ENCODE data around the gene FLNC. TPM values are rescaled to one million over a fixed set of nuclear protein-coding genes. Genes with fewer than 3 reads are reported as not detected.

FLNC gene
- total RNA-seq, 1 donor from 2014 or later = 54.0 TPM

DNA sequence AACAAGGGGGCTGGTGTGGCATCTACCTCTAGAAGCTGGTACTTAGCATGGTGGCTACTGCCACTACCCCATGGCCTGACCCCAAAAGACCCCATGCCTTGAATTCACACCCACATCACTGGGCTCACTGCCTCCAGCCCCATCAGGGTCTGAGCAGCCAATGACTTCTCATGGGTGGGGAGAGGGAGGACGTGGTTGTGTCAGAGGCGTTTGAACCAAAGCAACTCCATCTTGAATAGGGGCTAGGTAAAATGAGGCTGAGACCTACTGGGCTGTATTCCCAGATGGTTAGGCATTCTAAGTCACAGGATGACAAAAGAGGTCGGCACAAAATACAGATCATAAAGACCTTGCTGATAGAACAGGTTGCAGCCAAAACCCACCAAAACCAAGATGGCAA is 65.1 kb downstream of the FLNC start:
- Mint-ChIP-seq H3K4me3 (no peak overlapping the region), H3K27ac (no peak overlapping the region), H3K4me1 (ENCODE audit: unreplicated experiment) (no peaks in the 10 kb centered on the region), H3K36me3 (no peaks in the 10 kb centered on the region), H3K27me3 (peaks cover 8% of the 10 kb centered on the region), H3K9me3 (peaks cover 5% of the 10 kb centered on the region)
- TF ChIP-seq, protein P1, sequence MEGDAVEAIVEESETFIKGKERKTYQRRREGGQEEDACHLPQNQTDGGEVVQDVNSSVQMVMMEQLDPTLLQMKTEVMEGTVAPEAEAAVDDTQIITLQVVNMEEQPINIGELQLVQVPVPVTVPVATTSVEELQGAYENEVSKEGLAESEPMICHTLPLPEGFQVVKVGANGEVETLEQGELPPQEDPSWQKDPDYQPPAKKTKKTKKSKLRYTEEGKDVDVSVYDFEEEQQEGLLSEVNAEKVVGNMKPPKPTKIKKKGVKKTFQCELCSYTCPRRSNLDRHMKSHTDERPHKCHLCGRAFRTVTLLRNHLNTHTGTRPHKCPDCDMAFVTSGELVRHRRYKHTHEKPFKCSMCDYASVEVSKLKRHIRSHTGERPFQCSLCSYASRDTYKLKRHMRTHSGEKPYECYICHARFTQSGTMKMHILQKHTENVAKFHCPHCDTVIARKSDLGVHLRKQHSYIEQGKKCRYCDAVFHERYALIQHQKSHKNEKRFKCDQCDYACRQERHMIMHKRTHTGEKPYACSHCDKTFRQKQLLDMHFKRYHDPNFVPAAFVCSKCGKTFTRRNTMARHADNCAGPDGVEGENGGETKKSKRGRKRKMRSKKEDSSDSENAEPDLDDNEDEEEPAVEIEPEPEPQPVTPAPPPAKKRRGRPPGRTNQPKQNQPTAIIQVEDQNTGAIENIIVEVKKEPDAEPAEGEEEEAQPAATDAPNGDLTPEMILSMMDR (conservative IDR thresholded peaks at IDR 0.05) = no peak
- DNase-seq (ENCODE audit: extremely low spot score, unreplicated experiment) = no peak

DNA sequence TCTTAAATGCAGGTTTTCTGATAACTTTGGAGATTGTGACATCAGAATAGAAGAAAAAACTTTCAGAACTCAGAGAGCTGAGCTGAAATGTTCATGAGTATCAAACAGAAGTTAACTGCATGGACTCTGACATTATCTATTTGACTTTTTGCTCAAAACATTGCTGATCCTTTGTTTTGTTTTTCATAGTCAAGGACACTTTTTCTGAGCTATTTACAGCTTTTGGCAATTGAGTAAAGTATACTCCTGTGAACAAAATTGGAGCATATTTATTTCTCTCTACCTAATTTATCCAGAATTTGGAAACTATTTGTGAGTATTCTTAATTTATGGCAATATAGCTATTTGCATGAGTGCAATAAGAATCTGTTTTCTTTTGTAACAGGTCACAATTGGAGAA is 69.2 kb downstream of the FLNC start:
- peaks cover 5% of the 10 kb centered on the region for H3K9me3 Mint-ChIP-seq
- H3K27me3 Mint-ChIP-seq = peaks cover 6% of the 10 kb centered on the region
- no peak overlapping the region for H3K4me3 Mint-ChIP-seq
- TF ChIP-seq, protein P1 (conservative IDR thresholded peaks at IDR 0.05) = no peak
- no peak for DNase-seq (ENCODE audit: extremely low spot score, unreplicated experiment)
- H3K36me3 Mint-ChIP-seq = no peaks in the 10 kb centered on the region
- peaks cover 5% of the 10 kb centered on the region for H3K4me1 Mint-ChIP-seq (ENCODE audit: unreplicated experiment)
- H3K27ac Mint-ChIP-seq = no peak overlapping the region

DNA sequence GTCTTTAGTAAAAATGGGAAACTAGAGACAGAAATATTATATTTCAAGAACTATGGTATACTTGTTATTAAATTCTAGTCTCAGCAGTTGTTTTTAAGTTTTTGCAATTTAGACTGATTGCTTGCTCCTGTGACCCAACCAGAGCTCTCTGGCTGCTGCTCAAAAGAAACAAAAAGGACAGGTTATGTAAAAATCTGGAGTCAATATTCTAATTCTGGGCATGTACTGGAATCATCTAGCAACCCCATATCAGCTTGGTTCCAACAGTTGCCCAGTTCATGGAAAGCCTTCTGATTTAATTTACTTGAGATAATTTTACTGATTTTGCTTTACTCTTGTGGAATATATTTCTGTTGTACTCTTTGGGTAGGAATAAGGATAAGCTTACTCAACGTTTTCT is 70.0 kb downstream of the FLNC start:
- TF ChIP-seq, protein P1 (conservative IDR thresholded peaks at IDR 0.05) = no peak
- no peaks in the 10 kb centered on the region for H3K36me3 Mint-ChIP-seq
- no peak overlapping the region for H3K4me3 Mint-ChIP-seq

DNA sequence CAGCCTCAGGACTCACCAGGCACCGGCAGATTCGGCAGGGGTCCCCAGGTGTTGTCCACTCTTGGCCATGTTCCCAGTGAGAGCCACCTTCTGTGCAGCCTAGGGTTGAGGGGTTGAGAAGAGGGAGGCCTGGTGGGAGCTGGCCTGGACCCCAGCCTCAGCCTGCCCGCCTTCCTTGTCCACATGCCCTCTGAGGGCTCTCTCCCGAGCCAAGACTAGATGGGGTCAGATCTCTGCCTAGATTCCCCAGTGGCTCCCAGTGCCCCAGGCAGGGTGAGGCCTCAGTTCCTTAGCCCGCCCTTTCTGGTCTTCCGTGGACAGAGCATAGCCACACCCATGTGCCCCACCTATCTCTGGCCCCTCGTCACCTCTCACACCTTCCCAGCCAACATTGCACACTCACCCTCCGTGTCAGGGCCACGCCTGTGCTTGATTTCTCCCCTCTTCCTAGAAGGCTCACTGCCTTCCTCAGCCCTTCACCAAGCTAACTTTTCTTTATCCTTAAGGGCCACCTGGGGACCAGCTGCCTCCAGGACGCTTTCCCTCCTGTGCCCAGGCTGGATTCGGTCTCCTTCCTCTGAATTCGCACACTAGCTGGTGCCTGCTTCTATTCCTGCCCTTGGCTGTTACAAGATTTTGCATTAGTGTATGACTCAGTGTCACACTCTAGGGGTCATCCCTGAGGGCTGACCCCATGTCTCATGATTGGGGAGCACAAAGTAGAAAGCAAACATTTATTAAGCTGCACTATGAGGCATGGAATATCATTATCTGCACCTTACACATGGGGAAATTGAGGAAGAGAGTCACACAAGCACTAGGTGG is 72.8 kb downstream of the FLNC start:
- H3K27me3 Mint-ChIP-seq = peaks cover 15% of the 10 kb centered on the region
- no peak for DNase-seq (ENCODE audit: extremely low spot score, unreplicated experiment)
- no peaks in the 10 kb centered on the region for H3K36me3 Mint-ChIP-seq
- peaks cover 5% of the 10 kb centered on the region for H3K4me1 Mint-ChIP-seq (ENCODE audit: unreplicated experiment)
- TF ChIP-seq, protein P1 (conservative IDR thresholded peaks at IDR 0.05) = no peak
- no peak overlapping the region for H3K27ac Mint-ChIP-seq
- no peak overlapping the region for H3K4me3 Mint-ChIP-seq
- peaks cover 5% of the 10 kb centered on the region for H3K9me3 Mint-ChIP-seq

More for the DNA sequence above, 70.0 kb downstream of the FLNC start:
- Mint-ChIP-seq H3K27me3 (peaks cover 8% of the 10 kb centered on the region), H3K4me1 (ENCODE audit: unreplicated experiment) (peaks cover 5% of the 10 kb centered on the region), H3K9me3 (peaks cover 5% of the 10 kb centered on the region), H3K27ac (no peak overlapping the region)
- DNase-seq (ENCODE audit: extremely low spot score, unreplicated experiment) = no peak

DNA sequence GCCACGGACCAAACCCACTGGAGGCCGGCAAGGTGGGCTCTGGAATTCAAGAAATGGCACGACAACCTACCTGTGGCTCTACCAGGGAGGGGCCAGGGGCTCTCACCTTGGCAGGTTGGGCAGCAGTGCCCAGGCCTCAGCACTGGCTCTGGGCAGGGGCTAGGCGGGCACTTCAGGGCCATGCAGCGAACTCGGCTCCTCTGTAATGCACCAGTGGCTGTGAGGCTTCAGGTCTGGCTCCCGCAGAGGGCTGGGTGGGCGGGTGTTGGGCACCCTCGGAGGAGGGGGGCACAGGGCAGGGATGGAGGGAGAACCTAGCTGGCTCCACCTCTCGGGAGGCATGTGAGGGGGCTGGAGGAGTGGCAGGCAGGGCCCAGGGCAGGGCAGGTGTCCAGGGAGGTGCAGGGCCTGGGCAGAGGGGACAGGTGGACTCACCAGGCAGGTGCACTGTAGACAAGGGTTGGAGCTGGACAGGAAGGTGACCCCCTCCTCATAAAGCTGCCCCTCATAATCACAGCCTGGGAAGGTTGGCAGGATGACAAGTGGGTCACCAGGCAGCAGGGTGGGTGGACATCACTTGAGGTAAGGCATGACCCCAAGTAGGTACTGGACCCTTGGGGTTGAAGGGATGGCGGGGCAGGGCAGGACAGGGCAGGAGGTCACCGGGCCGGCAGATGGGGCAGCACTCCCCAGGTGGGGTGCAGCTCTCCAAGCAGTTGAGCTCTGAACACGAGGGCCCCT is 73.6 kb downstream of the FLNC start:
- Mint-ChIP-seq H3K4me3 (no peak overlapping the region), H3K4me1 (ENCODE audit: unreplicated experiment) (peaks cover 5% of the 10 kb centered on the region), H3K27ac (no peak overlapping the region), H3K36me3 (no peaks in the 10 kb centered on the region), H3K27me3 (peaks cover 16% of the 10 kb centered on the region), H3K9me3 (no peaks in the 10 kb centered on the region)
- DNase-seq (ENCODE audit: extremely low spot score, unreplicated experiment) = peak; percentile 68
- TF ChIP-seq, protein P1 (conservative IDR thresholded peaks at IDR 0.05) = no peak
